ENCODE measurements around the gene MESP1. TPM values are rescaled to one million over a fixed set of nuclear protein-coding genes. Genes with fewer than 3 reads are reported as not detected.

The MESP1 gene
- polyA plus RNA-seq, 1 donor (not counting 4 experiments of a cell fraction or from before 2014, with no cell fraction given) = not detected

- Histone ChIP-seq H3K27ac (ENCODE audit: control insufficient read depth, insufficient read depth, low read length) (peak overlapping the region; percentile 99), H3K9ac (ENCODE audit: control insufficient read depth, extremely low read depth, insufficient read depth, low read length) (peak overlapping the region; percentile 82), H4K20me1 (ENCODE audit: control insufficient read depth, extremely low read depth, insufficient read depth, low read length) (no peaks in the 10 kb centered on the region), H3K9me3 (ENCODE audit: control insufficient read depth, low read depth, low read length) (no peaks in the 10 kb centered on the region), H3K4me2 (ENCODE audit: control insufficient read depth, extremely low read depth, insufficient read depth, low read depth, low read length) (peak overlapping the region; percentile 95), H3K36me3 (ENCODE audit: control insufficient read depth in 2 of 2, extremely low read depth in 1 of 2, insufficient read depth in 2 of 2, low read length in 2 of 2) (no peaks in the 10 kb centered on the region), H3K27me3 (ENCODE audit: control insufficient read depth, extremely low read depth, insufficient read depth, low read length) (no peaks in the 10 kb centered on the region), H2AFZ (ENCODE audit: control insufficient read depth, low read length) (peak overlapping the region; percentile 90), H3K9me1 (ENCODE audit: control insufficient read depth, extremely low read depth, insufficient read depth, low read length) (peaks cover 2% of the 10 kb centered on the region), H3K4me1 (ENCODE audit: control insufficient read depth, extremely low read depth, insufficient read depth, low read length) (peaks cover 37% of the 10 kb centered on the region), H3K79me2 (ENCODE audit: control insufficient read depth, insufficient read depth, low read length) (no peaks in the 10 kb centered on the region), H3K4me3 (ENCODE audit: control insufficient read depth in 2 of 3, extremely low read depth in 1 of 3, insufficient read depth in 2 of 3, low read depth in 1 of 3, low read length in 3 of 3) (peak overlapping the region in 2 of 3 experiments; percentile 44 to 53)
- dilution Hi-C loops (cut with MboI; ENCODE audit: extremely low pct_ligation_motif_present, low sequenced_read_pairs) = no loop called here
- no peak for TF ChIP-seq EZH2 (IDR thresholded peaks at IDR 0.05; ENCODE audit: low read length)
- no peak for TF ChIP-seq CTCF (optimal IDR thresholded peaks at IDR 0.05 in 1 of 3, IDR thresholded peaks at IDR 0.05 in 1 of 3, conservative IDR thresholded peaks at IDR 0.05 in 1 of 3; ENCODE audit: extremely low read depth in 1 of 3, insufficient read depth in 2 of 3, low read length in 3 of 3)
- peak; percentile 84 for DNase-seq (ENCODE audit: low read depth, low spot score)
- peak; percentile 92 for FAIRE-seq
Measured at GRCh38 chr15:89781891-89782618, 31.0 kb upstream of the MESP1 start.

- Histone ChIP-seq H3K36me3 (ENCODE audit: control insufficient read depth in 2 of 2, extremely low read depth in 1 of 2, insufficient read depth in 2 of 2, low read length in 2 of 2) (no peaks in the 10 kb centered on the region), H3K9ac (ENCODE audit: control insufficient read depth, extremely low read depth, insufficient read depth, low read length) (peak overlapping the region; percentile 82), H3K27me3 (ENCODE audit: control insufficient read depth, extremely low read depth, insufficient read depth, low read length) (no peaks in the 10 kb centered on the region), H2AFZ (ENCODE audit: control insufficient read depth, low read length) (peak overlapping the region; percentile 27), H3K27ac (ENCODE audit: control insufficient read depth, insufficient read depth, low read length) (peak overlapping the region; percentile 99), H3K4me2 (ENCODE audit: control insufficient read depth, extremely low read depth, insufficient read depth, low read depth, low read length) (peak overlapping the region; percentile 95), H3K79me2 (ENCODE audit: control insufficient read depth, insufficient read depth, low read length) (no peaks in the 10 kb centered on the region), H3K4me3 (ENCODE audit: control insufficient read depth in 2 of 3, extremely low read depth in 1 of 3, insufficient read depth in 2 of 3, low read depth in 1 of 3, low read length in 3 of 3) (peak overlapping the region in 1 of 3 experiments; percentile 8), H4K20me1 (ENCODE audit: control insufficient read depth, extremely low read depth, insufficient read depth, low read length) (no peaks in the 10 kb centered on the region), H3K9me1 (ENCODE audit: control insufficient read depth, extremely low read depth, insufficient read depth, low read length) (peaks cover 2% of the 10 kb centered on the region), H3K9me3 (ENCODE audit: control insufficient read depth, low read depth, low read length) (no peaks in the 10 kb centered on the region), H3K4me1 (ENCODE audit: control insufficient read depth, extremely low read depth, insufficient read depth, low read length) (peaks cover 40% of the 10 kb centered on the region)
- peak; percentile 96 for FAIRE-seq
- TF ChIP-seq EZH2 (IDR thresholded peaks at IDR 0.05; ENCODE audit: low read length) (no peak), CTCF (optimal IDR thresholded peaks at IDR 0.05 in 1 of 3, IDR thresholded peaks at IDR 0.05 in 1 of 3, conservative IDR thresholded peaks at IDR 0.05 in 1 of 3; ENCODE audit: extremely low read depth in 1 of 3, insufficient read depth in 2 of 3, low read length in 3 of 3) (no peak)
- dilution Hi-C loops (cut with MboI; ENCODE audit: extremely low pct_ligation_motif_present, low sequenced_read_pairs) = no loop called here
- DNase-seq (ENCODE audit: low read depth, low spot score) = no peak
Measured at GRCh38 chr15:89781055-89781454, 30.0 kb upstream of the MESP1 start.
